Smooth muscle cell (in vitro differentiated cells): ENCODE measurements around the gene CNP. TPM values are rescaled to one million over a fixed set of nuclear protein-coding genes. Genes with fewer than 3 reads are reported as not detected.

Source experiments
- DNase-seq: peaks from one replicate; lab custom pipeline; 2025; ENCODE audit not compliant: unreplicated experiment; lab: John Stamatoyannopoulos, UW
- H2AFZ ChIP-seq: fragments of 200-600 bp; sonication (generic); 2 replicates; pipeline ENCODE4 v1.6.0; 2016; ENCODE audit warnings: antibody characterized with exemption, low read depth, mild to moderate bottlenecking
- H3F3A ChIP-seq: fragments of 200-600 bp; sonication (generic); 2 replicates; pipeline ENCODE4 v1.6.0; 2017; ENCODE audit warnings: antibody characterized with exemption, low read depth
- H3K27ac ChIP-seq: fragments of 200-600 bp; sonication (generic); 2 replicates; pipeline ENCODE4 v1.5.1; 2016; ENCODE audit warnings: low read depth, mild to moderate bottlenecking
- H3K27me3 ChIP-seq: fragments of 200-600 bp; sonication (generic); 2 replicates; pipeline ENCODE4 v1.6.1; 2016; ENCODE audit warnings: low read depth, mild to moderate bottlenecking
- H3K36me3 ChIP-seq: fragments of 200-600 bp; sonication (generic); 2 replicates; pipeline ENCODE4 v1.5.1; 2016; ENCODE audit warnings: low read depth
- H3K4me1 ChIP-seq: fragments of 200-600 bp; sonication (generic); 2 replicates; pipeline ENCODE4 v1.5.1; 2016; ENCODE audit warnings: low read depth
- H3K4me2 ChIP-seq: fragments of 200-600 bp; sonication (generic); 2 replicates; pipeline ENCODE4 v1.6.0; 2016; ENCODE audit warnings: mild to moderate bottlenecking
- H3K4me3 ChIP-seq: fragments of 200-600 bp; sonication (generic); 2 replicates; pipeline ENCODE4 v1.5.1; 2016; ENCODE audit warnings: mild to moderate bottlenecking
- H3K79me2 ChIP-seq: fragments of 200-600 bp; sonication (generic); 2 replicates; pipeline ENCODE4 v1.6.0; 2016; ENCODE audit warnings: low read depth, mild to moderate bottlenecking
- H3K9ac ChIP-seq: fragments of 200-600 bp; sonication (generic); 2 replicates; pipeline ENCODE4 v1.6.0; 2016; ENCODE audit warnings: low read depth
- H3K9me3 ChIP-seq: fragments of 200-600 bp; sonication (generic); replicated peaks from 2 replicates; pipeline ENCODE4 v1.5.1; 2016; ENCODE audit warnings: low read depth
- H4K20me1 ChIP-seq: fragments of 200-600 bp; sonication (generic); 2 replicates; pipeline ENCODE4 v1.6.0; 2016; ENCODE audit warnings: low read depth
- WGBS: methylation state at CpG from one replicate; pipeline ENCODE4 v1.1.7; 2016; ENCODE audit warnings: low lambda C conversion rate; 5-methylcytosine and 5-hydroxymethylcytosine counted together
- polyA plus RNA-seq: library from polyadenylated mRNA; unstranded; fragments of >200 nt; fragmentation: Nextera tagmentation; extraction: Ambion mirVana; gene quantifications from 2 replicates; pipeline ENCODE4 v1.2.1, GENCODE V29; 2016
- total RNA-seq: library from RNA; depleted of rRNA; stranded (reverse); fragments of >200 nt; gene quantifications from 2 replicates; pipeline ENCODE4 v1.2.3, GENCODE V29; 2014
- TF ChIP-seq, protein P1 (sequence below): fragments of 200-600 bp; sonication (generic); IDR thresholded peaks from 2 replicates; pipeline ENCODE4 v1.5.1; 2017; ENCODE audit warnings: borderline replicate concordance, mild to moderate bottlenecking, antibody characterized with exemption; ENCODE audit not compliant: insufficient read depth, poor library complexity, severe bottlenecking

Gene CNP
- total and polyA plus RNA-seq, 2 experiments from 2014 or later = 34.7 to 60.1 TPM

DNA sequence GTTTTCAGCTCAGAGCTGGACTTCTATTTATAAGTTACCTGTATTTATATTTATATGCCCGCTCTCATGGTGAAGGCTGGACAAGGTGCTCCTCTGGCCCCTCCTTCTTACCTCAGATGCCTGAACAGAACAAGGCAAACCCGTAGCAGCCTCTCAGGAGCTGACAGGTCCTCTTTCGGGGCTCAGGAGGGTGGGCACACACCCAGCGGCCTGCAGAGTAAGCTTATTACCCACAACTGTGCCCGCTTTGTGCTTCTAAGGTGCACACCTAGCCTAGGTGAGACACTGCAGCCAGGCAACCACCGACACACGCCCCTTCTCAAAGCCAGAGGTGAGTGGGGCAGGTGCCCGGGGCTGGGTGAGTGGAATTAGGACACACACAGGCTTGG lies 58.6 kb downstream of the CNP start:
- H3F3A ChIP-seq = peaks cover 12% of the 10 kb centered on the region
- no peak overlapping the region for H3K4me3 ChIP-seq
- H3K36me3 ChIP-seq = no peaks in the 10 kb centered on the region
- no peak overlapping the region for H2AFZ ChIP-seq
- no peak overlapping the region for H3K9ac ChIP-seq
- H3K27me3 ChIP-seq = no peaks in the 10 kb centered on the region
- no peak for DNase-seq
- peak overlapping the region; percentile 48 for H3K27ac ChIP-seq
- whole genome bisulfite sequencing = 77% methylated on average over 8 of the region's 8 CpGs
- TF ChIP-seq, protein P1, sequence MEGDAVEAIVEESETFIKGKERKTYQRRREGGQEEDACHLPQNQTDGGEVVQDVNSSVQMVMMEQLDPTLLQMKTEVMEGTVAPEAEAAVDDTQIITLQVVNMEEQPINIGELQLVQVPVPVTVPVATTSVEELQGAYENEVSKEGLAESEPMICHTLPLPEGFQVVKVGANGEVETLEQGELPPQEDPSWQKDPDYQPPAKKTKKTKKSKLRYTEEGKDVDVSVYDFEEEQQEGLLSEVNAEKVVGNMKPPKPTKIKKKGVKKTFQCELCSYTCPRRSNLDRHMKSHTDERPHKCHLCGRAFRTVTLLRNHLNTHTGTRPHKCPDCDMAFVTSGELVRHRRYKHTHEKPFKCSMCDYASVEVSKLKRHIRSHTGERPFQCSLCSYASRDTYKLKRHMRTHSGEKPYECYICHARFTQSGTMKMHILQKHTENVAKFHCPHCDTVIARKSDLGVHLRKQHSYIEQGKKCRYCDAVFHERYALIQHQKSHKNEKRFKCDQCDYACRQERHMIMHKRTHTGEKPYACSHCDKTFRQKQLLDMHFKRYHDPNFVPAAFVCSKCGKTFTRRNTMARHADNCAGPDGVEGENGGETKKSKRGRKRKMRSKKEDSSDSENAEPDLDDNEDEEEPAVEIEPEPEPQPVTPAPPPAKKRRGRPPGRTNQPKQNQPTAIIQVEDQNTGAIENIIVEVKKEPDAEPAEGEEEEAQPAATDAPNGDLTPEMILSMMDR = no peak
- no peaks in the 10 kb centered on the region for H3K9me3 ChIP-seq
- peaks cover 37% of the 10 kb centered on the region for H3K4me1 ChIP-seq
- peaks cover 15% of the 10 kb centered on the region for H3K79me2 ChIP-seq
- peak overlapping the region; percentile 72 for H3K4me2 ChIP-seq
- no peaks in the 10 kb centered on the region for H4K20me1 ChIP-seq

DNA sequence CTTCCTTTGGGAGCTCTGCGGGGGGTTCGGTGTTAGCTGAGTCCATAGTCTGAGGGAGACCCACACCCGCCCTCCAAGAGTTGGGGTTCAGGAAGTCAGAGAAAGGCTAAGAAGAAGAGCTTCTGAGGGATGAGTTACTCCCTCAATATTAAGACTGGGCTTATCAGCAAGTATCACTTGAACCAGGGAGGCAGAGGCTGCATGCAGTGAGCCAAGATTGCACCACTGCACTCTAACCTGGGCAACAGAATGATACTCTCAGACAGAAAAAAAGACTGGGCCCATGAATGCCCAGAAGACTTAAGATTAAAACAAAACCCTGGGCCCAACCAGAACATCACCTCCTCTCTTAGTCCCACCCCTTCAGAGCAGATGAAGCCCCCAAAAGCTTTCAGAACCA lies 59.3 kb downstream of the CNP start:
- Histone ChIP-seq H2AFZ (no peak overlapping the region), H3K27me3 (no peaks in the 10 kb centered on the region), H3K4me2 (no peak overlapping the region), H4K20me1 (no peaks in the 10 kb centered on the region), H3K9ac (no peak overlapping the region), H3K27ac (no peak overlapping the region), H3F3A (peaks cover 12% of the 10 kb centered on the region), H3K4me3 (no peak overlapping the region), H3K9me3 (no peaks in the 10 kb centered on the region), H3K79me2 (peaks cover 7% of the 10 kb centered on the region), H3K4me1 (peaks cover 31% of the 10 kb centered on the region), H3K36me3 (no peaks in the 10 kb centered on the region)
- 100% methylated on average over 3 of the region's 3 CpGs for WGBS
- no peak for DNase-seq
- TF ChIP-seq, protein P1 = no peak

DNA sequence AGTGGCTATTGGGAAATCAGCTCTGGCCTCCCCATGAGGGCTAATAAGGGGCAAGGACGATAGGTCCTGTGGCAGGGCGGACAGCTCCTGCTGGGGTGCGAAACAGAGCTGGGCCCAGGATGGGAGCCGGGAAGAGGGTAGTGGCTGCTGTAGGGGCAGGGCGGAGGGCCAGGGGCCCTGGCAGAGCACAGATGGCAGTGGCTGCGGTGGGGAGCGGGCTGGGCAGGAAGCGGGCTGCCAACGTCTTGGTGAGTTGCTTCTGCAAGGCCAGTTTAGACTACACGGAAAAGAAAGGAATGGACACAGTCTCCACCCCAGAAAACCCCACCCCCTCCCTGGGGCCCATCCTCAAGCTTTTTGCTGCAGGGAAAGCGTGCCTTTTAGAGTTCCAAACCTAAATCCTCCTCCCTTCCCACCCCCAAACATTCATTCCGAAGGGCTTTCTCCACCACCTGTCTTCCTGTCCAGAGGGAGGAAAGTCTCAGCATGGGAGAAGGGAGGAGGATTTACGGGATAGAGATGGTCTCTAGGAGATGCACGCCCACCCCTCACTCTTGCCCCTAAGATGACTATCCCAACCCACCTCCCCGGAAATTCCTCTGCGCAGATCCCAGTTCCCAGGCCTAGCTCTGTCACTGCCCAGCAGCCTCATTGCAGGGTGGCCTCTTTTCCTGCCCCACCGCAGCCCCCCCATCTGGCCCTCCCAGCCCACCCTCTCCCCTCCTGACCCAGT lies 60.4 kb downstream of the CNP start:
- 77% methylated on average over 16 of the region's 17 CpGs for WGBS
- no peaks in the 10 kb centered on the region for H3K36me3 ChIP-seq

More for the DNA sequence above, 60.4 kb downstream of the CNP start:
- H3K4me3 ChIP-seq = no peak overlapping the region
- no peak overlapping the region for H3K4me2 ChIP-seq
- no peaks in the 10 kb centered on the region for H3K79me2 ChIP-seq
- H3K27ac ChIP-seq = no peak overlapping the region
- H3K27me3 ChIP-seq = no peaks in the 10 kb centered on the region
- no peak overlapping the region for H2AFZ ChIP-seq
- H3K9me3 ChIP-seq = no peaks in the 10 kb centered on the region
- no peaks in the 10 kb centered on the region for H4K20me1 ChIP-seq
- no peak overlapping the region for H3K9ac ChIP-seq
- peaks cover 12% of the 10 kb centered on the region for H3F3A ChIP-seq
- H3K4me1 ChIP-seq = peaks cover 27% of the 10 kb centered on the region
- no peak for DNase-seq
- TF ChIP-seq, protein P1 = no peak

Other genes with a start within 250 kb of the CNP start
- 0.04 and 0.36 TPM in 2 replicates for gene HAP1, start 232.2 kb upstream of the CNP start, total RNA-seq
- gene HAP1, start 232.2 kb upstream of the CNP start, polyA plus RNA-seq = 0.54 and 0.73 TPM in 2 replicates
- gene JUP, start 180.1 kb upstream of the CNP start, total RNA-seq = 167 and 238 TPM in 2 replicates
- 124 and 277 TPM in 2 replicates for gene JUP, start 180.1 kb upstream of the CNP start, polyA plus RNA-seq
- gene P3H4, start 154.8 kb upstream of the CNP start, total RNA-seq = 77.4 and 98.6 TPM in 2 replicates
- gene P3H4, start 154.8 kb upstream of the CNP start, polyA plus RNA-seq = 149 and 186 TPM in 2 replicates
- gene FKBP10, start 153.8 kb upstream of the CNP start, total RNA-seq = 603 and 724 TPM in 2 replicates
- gene FKBP10, start 153.8 kb upstream of the CNP start, polyA plus RNA-seq = 253 and 289 TPM in 2 replicates
- gene NT5C3B, start 130.6 kb upstream of the CNP start, total RNA-seq = 38.4 and 46.8 TPM in 2 replicates
- 72.2 and 76.3 TPM in 2 replicates for gene NT5C3B, start 130.6 kb upstream of the CNP start, polyA plus RNA-seq
- gene KLHL10, start 129.0 kb upstream of the CNP start, total RNA-seq = not detected in 2 replicates
- not detected in 2 replicates for gene KLHL10, start 129.0 kb upstream of the CNP start, polyA plus RNA-seq
- gene KLHL11, start 101.4 kb upstream of the CNP start, total RNA-seq = 23.8 and 29.2 TPM in 2 replicates
- gene KLHL11, start 101.4 kb upstream of the CNP start, polyA plus RNA-seq = 7.9 and 10.0 TPM in 2 replicates
- gene ACLY, start 47.8 kb upstream of the CNP start, total RNA-seq = 188 and 217 TPM in 2 replicates
- gene ACLY, start 47.8 kb upstream of the CNP start, polyA plus RNA-seq = 119 and 172 TPM in 2 replicates
- gene ODAD4, start 36.2 kb upstream of the CNP start, total RNA-seq = 1.5 and 1.7 TPM in 2 replicates
- gene ODAD4, start 36.2 kb upstream of the CNP start, polyA plus RNA-seq = 3.2 and 3.9 TPM in 2 replicates
- gene DNAJC7, start 50.6 kb downstream of the CNP start, total RNA-seq = 44.5 and 69.5 TPM in 2 replicates
- gene DNAJC7, start 50.6 kb downstream of the CNP start, polyA plus RNA-seq = 44.7 and 61.5 TPM in 2 replicates
- gene NKIRAS2, start 53.3 kb downstream of the CNP start, total RNA-seq = 21.3 and 41.3 TPM in 2 replicates
- 50.1 and 54.4 TPM in 2 replicates for gene NKIRAS2, start 53.3 kb downstream of the CNP start, polyA plus RNA-seq
- 0.49 and 0.54 TPM in 2 replicates for gene C17orf113, start 83.8 kb downstream of the CNP start, total RNA-seq
- 0.38 and 0.46 TPM in 2 replicates for gene C17orf113, start 83.8 kb downstream of the CNP start, polyA plus RNA-seq
- gene ZNF385C, start 131.7 kb downstream of the CNP start, total RNA-seq = 0.27 and 0.45 TPM in 2 replicates
- gene ZNF385C, start 131.7 kb downstream of the CNP start, polyA plus RNA-seq = 0.18 and 0.70 TPM in 2 replicates
- 1.0 and 4.2 TPM in 2 replicates for gene DHX58, start 145.9 kb downstream of the CNP start, total RNA-seq
- 0.67 TPM in 1 of 2 replicates, not detected in the other for gene DHX58, start 145.9 kb downstream of the CNP start, polyA plus RNA-seq
- gene KAT2A, start 154.6 kb downstream of the CNP start, total RNA-seq = 15.6 and 17.1 TPM in 2 replicates
- 25.3 and 29.5 TPM in 2 replicates for gene KAT2A, start 154.6 kb downstream of the CNP start, polyA plus RNA-seq
- gene HSPB9, start 156.0 kb downstream of the CNP start, total RNA-seq = not detected in 2 replicates
- 0.39 and 1.0 TPM in 2 replicates for gene HSPB9, start 156.0 kb downstream of the CNP start, polyA plus RNA-seq
- 92.8 and 113 TPM in 2 replicates for gene RAB5C, start 188.2 kb downstream of the CNP start, total RNA-seq
- gene RAB5C, start 188.2 kb downstream of the CNP start, polyA plus RNA-seq = 152 and 158 TPM in 2 replicates
- not detected in 2 replicates for gene KCNH4, start 214.3 kb downstream of the CNP start, total RNA-seq
- gene KCNH4, start 214.3 kb downstream of the CNP start, polyA plus RNA-seq = not detected in 2 replicates
- not detected in 2 replicates for gene HCRT, start 218.7 kb downstream of the CNP start, total RNA-seq
- gene HCRT, start 218.7 kb downstream of the CNP start, polyA plus RNA-seq = not detected in 2 replicates
- gene GHDC, start 227.7 kb downstream of the CNP start, total RNA-seq = 0.76 and 11.5 TPM in 2 replicates
- gene GHDC, start 227.7 kb downstream of the CNP start, polyA plus RNA-seq = 4.8 and 6.0 TPM in 2 replicates